SK-N-SH (cell line): ENCODE measurements around the gene AFAP1. TPM values are rescaled to one million over a fixed set of nuclear protein-coding genes. Genes with fewer than 3 reads are reported as not detected.

Experiments
- CHD2 ChIP-seq: fragments of 150-350 bp; IDR thresholded peaks from 2 replicates; pipeline ENCODE4 v1.6.1; 2018; ENCODE audit warnings: low read length; ENCODE audit not compliant: partially characterized antibody
- CTCF ChIP-seq: fragments of 200-600 bp; sonication (generic); IDR thresholded peaks from 2 replicates; pipeline ENCODE4 v1.6.1; 2017; ENCODE audit warnings: antibody characterized with exemption, mild to moderate bottlenecking, moderate library complexity
- ELF1 ChIP-seq: IDR thresholded peaks from 2 replicates; pipeline ENCODE4 v1.4.0; 2012
- EP300 ChIP-seq, 2 experiments: IDR thresholded peaks; 2 replicates each; pipeline versions ENCODE4 v1.4.0 to v1.6.1; 2012; ENCODE audit warnings: borderline replicate concordance in 1 of 2, low read depth in 1 of 2, low read length in 1 of 2
- EZH2phosphoT487 ChIP-seq: fragments of 200-600 bp; sonication (generic); IDR thresholded peaks from 2 replicates; pipeline ENCODE4 v1.6.1; 2017; ENCODE audit warnings: low read depth, mixed run types, mild to moderate bottlenecking, antibody characterized with exemption, moderate library complexity, borderline replicate concordance
- FOXJ3 ChIP-seq: sonication (generic); formaldehyde crosslinking; IDR thresholded peaks from 2 replicates; pipeline ENCODE4 v1.5.1; 2020; ENCODE audit warnings: mild to moderate bottlenecking, missing genetic modification reagents
- FOXM1 ChIP-seq: IDR thresholded peaks from 2 replicates; pipeline ENCODE4 v1.4.0; 2012; ENCODE audit warnings: low read depth, mild to moderate bottlenecking
- GABPA ChIP-seq: IDR thresholded peaks from 2 replicates; pipeline ENCODE4 v1.4.0; 2012; ENCODE audit warnings: low read depth, mild to moderate bottlenecking
- GATA2 ChIP-seq: sonication (generic); formaldehyde crosslinking; IDR thresholded peaks from 2 replicates; pipeline ENCODE4 v1.5.0; 2020; ENCODE audit warnings: mild to moderate bottlenecking, missing genetic modification reagents
- IRF3 ChIP-seq: fragments of 150-350 bp; IDR thresholded peaks from 2 replicates; pipeline ENCODE4 v1.6.1; 2016; ENCODE audit warnings: mild to moderate bottlenecking, low read depth, low read length
- JUND ChIP-seq: IDR thresholded peaks from 2 replicates; pipeline ENCODE4 v1.4.0; 2012
- MAX ChIP-seq: IDR thresholded peaks from 2 replicates; pipeline ENCODE4 v1.4.0; 2012; ENCODE audit warnings: low read depth
- MEF2A ChIP-seq: IDR thresholded peaks from 2 replicates; pipeline ENCODE4 v1.4.0; 2012; ENCODE audit warnings: low read depth, borderline replicate concordance
- MXI1 ChIP-seq: IDR thresholded peaks from 2 replicates; pipeline ENCODE4 v1.6.1; 2012; ENCODE audit warnings: mild to moderate bottlenecking, low read depth, low read length, improper control_type of control experiment
- NFIC ChIP-seq: IDR thresholded peaks from 2 replicates; pipeline ENCODE4 v1.4.0; 2012; ENCODE audit warnings: borderline replicate concordance
- POLR2AphosphoS5 ChIP-seq: IDR thresholded peaks from 2 replicates; pipeline ENCODE4 v1.6.1; 2012; ENCODE audit warnings: low read depth, low read length
- SIN3A ChIP-seq: IDR thresholded peaks from 2 replicates; pipeline ENCODE4 v1.6.1; 2012; ENCODE audit warnings: low read depth, mild to moderate bottlenecking, low read length, moderate library complexity, borderline replicate concordance
- SMC3 ChIP-seq: IDR thresholded peaks from 2 replicates; pipeline ENCODE4 v1.6.1; 2012; ENCODE audit warnings: low read depth, low read length, improper control_type of control experiment
- TCF12 ChIP-seq: IDR thresholded peaks from 2 replicates; pipeline ENCODE4 v1.4.0; 2012
- TEAD4 ChIP-seq: IDR thresholded peaks from 2 replicates; pipeline ENCODE4 v1.4.0; 2012; ENCODE audit warnings: mild to moderate bottlenecking, borderline replicate concordance; ENCODE audit not compliant: insufficient read depth
- USF1 ChIP-seq: IDR thresholded peaks from 2 replicates; pipeline ENCODE4 v1.4.0; 2012; ENCODE audit warnings: low read depth, borderline replicate concordance
- YY1 ChIP-seq: IDR thresholded peaks from 2 replicates; pipeline ENCODE4 v1.4.0; 2012; ENCODE audit warnings: low read depth, mild to moderate bottlenecking
- polyA plus RNA-seq, 3 experiments: library from polyadenylated mRNA; depleted of rRNA; stranded (reverse); fragments of >200 nt; gene quantifications; 2 replicates each; pipeline ENCODE4 v1.2.3, GENCODE V29; 2012
- TF ChIP-seq, protein P1 (sequence below): IDR thresholded peaks from 2 replicates; pipeline ENCODE4; 2012

The AFAP1 gene
- polyA plus RNA-seq, 1 of the 3 experiments (the other 2 are of a cell fraction) = 67.9 TPM

DNA sequence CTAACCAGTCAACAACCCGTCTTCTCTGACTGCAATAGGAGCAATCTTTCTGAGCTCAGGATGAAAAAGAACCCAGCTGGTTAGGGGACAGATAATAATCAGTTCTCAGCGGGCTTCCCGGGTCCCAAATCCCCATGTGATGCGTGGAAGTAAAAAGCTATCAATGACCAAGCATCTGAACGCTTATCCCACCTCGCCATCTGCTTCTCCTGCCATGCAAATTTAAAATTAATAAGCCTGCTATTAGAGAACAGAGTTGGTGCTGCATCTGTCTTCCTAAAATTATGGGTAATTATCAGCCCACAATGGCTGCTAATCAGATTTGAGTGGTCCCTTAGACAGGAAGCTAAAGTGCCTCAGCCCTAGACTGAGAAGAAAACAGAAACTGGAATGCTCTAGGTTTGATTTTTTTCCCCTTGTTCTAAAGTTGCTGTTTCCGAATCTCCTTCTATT is 37.5 kb downstream of the AFAP1 start (continued):
- TF ChIP-seq FOXJ3 = peak; percentile 53; the same call in 1 of the 2 replicates
- peak; percentile 52 for TF ChIP-seq CHD2
- no peak for TF ChIP-seq JUND
- no peak for TF ChIP-seq USF1
- TF ChIP-seq NFIC = no peak
- no peak for TF ChIP-seq MEF2A
- TF ChIP-seq YY1 = no peak
- TF ChIP-seq SMC3 = no peak
- TF ChIP-seq ELF1 = no peak
- no peak for TF ChIP-seq TEAD4
- TF ChIP-seq EP300 (IDR thresholded peaks at IDR 0.05; ENCODE audit: borderline replicate concordance in 1 of 2, low read depth in 1 of 2, low read length in 1 of 2) = peak in 1 of 2 experiments; percentile 97; a peak in 2 of 4 replicates
- no peak for TF ChIP-seq CTCF
- TF ChIP-seq TCF12 = peak; percentile 44; the same call in 1 of the 2 replicates
- no peak for TF ChIP-seq GABPA
- 0 out of 2 replicates have a peak, but pooled peaks have one; percentile 21 for TF ChIP-seq SIN3A
- no peak; the same call in 1 of the 2 replicates for TF ChIP-seq MAX
- TF ChIP-seq POLR2AphosphoS5 = peak; percentile 54; the same call in 1 of the 2 replicates
- TF ChIP-seq GATA2 = peak; percentile 85
- TF ChIP-seq, protein P1, sequence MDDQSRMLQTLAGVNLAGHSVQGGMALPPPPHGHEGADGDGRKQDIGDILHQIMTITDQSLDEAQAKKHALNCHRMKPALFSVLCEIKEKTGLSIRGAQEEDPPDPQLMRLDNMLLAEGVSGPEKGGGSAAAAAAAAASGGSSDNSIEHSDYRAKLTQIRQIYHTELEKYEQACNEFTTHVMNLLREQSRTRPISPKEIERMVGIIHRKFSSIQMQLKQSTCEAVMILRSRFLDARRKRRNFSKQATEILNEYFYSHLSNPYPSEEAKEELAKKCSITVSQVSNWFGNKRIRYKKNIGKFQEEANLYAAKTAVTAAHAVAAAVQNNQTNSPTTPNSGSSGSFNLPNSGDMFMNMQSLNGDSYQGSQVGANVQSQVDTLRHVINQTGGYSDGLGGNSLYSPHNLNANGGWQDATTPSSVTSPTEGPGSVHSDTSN = no peak
- TF ChIP-seq FOXM1 = no peak
- no peak for TF ChIP-seq EZH2phosphoT487
- TF ChIP-seq MXI1 = peak; percentile 79; the same call in 1 of the 2 replicates
- TF ChIP-seq IRF3 = no peak
